ENCODE results near the gene MIER3.
"Not testable (repeated sequence)": the region's sequence is repeated elsewhere in the genome, so short reads cannot be mapped to it uniquely, and the experiment has no call there.

The MIER3 gene

GRCh38 chr5:56951946-56952691, at the start of gene MIER3:
Gene MIER3, minus strand, starts transcription at chr5:56952123. Its CDS starts 21 bp downstream, at chr5:56952102.
- DNase-seq: no peak

GRCh38 chr5:56995596-56995995, 43.7 kb upstream of the MIER3 start:
- DNase-seq: no peak

GRCh38 chr5:56993241-56993640, 41.3 kb upstream of the MIER3 start:
- DNase-seq: no peak

GRCh38 chr5:56989676-56990075, 37.8 kb upstream of the MIER3 start:
- DNase-seq: no peak

GRCh38 chr5:56988490-56988889, 36.6 kb upstream of the MIER3 start:
- DNase-seq: no peak

- no peak for DNase-seq
Observed at GRCh38 chr5:56987171-56987570, 35.2 kb upstream of the MIER3 start.

- DNase-seq: no peak
Observed at GRCh38 chr5:56986626-56986947, 34.7 kb upstream of the MIER3 start.

GRCh38 chr5:56985936-56986625, 34.2 kb upstream of the MIER3 start:
- peak; percentile 22 for DNase-seq

GRCh38 chr5:56984445-56984844, 32.5 kb upstream of the MIER3 start:
- DNase-seq: no peak

- DNase-seq: no peak
Observed at GRCh38 chr5:56983593-56984361, 31.9 kb upstream of the MIER3 start.

GRCh38 chr5:56981548-56982315, 29.8 kb upstream of the MIER3 start:
- DNase-seq: no peak

- DNase-seq: no peak
Observed at GRCh38 chr5:56979968-56980367, 28.0 kb upstream of the MIER3 start.

- DNase-seq: not testable (repeated sequence)
Observed at GRCh38 chr5:56979526-56979925, 27.6 kb upstream of the MIER3 start.

- DNase-seq: no peak
Observed at GRCh38 chr5:56977822-56978221, 25.9 kb upstream of the MIER3 start.

- no peak for DNase-seq
Observed at GRCh38 chr5:56977021-56977420, 25.1 kb upstream of the MIER3 start.

- DNase-seq: no peak
Observed at GRCh38 chr5:56974241-56974640, 22.3 kb upstream of the MIER3 start.

GRCh38 chr5:56973473-56973872, 21.6 kb upstream of the MIER3 start:
- no peak for DNase-seq

- DNase-seq: no peak
Observed at GRCh38 chr5:56971275-56971674, 19.4 kb upstream of the MIER3 start.

GRCh38 chr5:56964173-56964572, 12.2 kb upstream of the MIER3 start:
- DNase-seq: no peak

GRCh38 chr5:56963246-56963645, 11.3 kb upstream of the MIER3 start:
- DNase-seq: no peak

- DNase-seq: no peak
Observed at GRCh38 chr5:56962286-56962685, 10.4 kb upstream of the MIER3 start.

GRCh38 chr5:56961746-56962145, 9.8 kb upstream of the MIER3 start:
- no peak for DNase-seq

- DNase-seq: no peak
Observed at GRCh38 chr5:56959326-56959725, 7.4 kb upstream of the MIER3 start.

Data from SIG-M5 (cell line).